ENCODE measurements around the gene QSER1. TPM values are rescaled to one million over a fixed set of nuclear protein-coding genes. Genes with fewer than 3 reads are reported as not detected.

The QSER1 gene
- total and polyA plus RNA-seq, 10 of the 15 experiments (the other 5 are each of a cell fraction or from before 2014, with no cell fraction given) = 2.1 to 15.0 (median 9.4) TPM

DNA sequence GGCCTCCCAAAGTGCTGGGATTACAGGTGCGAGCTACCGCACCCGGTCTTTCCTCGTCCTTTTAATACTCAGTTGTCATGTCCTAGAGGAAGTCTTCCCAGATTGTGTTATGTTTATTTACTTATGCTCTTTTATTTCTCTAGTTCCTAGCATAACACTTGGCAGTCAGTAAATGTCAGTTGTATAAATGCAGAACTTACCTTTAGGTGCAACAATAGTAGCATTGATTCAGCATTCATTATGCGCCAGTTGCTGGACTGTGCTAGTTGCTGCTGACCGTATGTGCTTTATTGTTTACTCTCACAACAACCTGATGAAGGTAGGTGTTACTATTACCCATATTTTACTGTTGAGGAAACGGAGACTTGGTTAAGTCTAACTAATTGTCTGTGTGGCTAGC is 20.8 kb downstream of the QSER1 start:
- CTCF ChIA-PET = interaction anchor here (1.4 to 2.0 kb wide), 2 partner anchors 8 to 104 kb away, joined by 5 to 8 read pairs; no protein-coding TSS in a partner anchor
- no peak for TF ChIP-seq E4F1 (IDR thresholded peaks at IDR 0.05; ENCODE audit: borderline replicate concordance, partially characterized antibody)
- no peak for TF ChIP-seq DPF2 (IDR thresholded peaks at IDR 0.05)
- TF ChIP-seq, protein P1, sequence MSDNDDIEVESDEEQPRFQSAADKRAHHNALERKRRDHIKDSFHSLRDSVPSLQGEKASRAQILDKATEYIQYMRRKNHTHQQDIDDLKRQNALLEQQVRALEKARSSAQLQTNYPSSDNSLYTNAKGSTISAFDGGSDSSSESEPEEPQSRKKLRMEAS (IDR thresholded peaks at IDR 0.05; ENCODE audit: low read depth, low read length) = no peak
- TF ChIP-seq SUPT20H (IDR thresholded peaks at IDR 0.05; ENCODE audit: borderline replicate concordance, control insufficient read depth, low read depth, low read length) = no peak
- no peak for TF ChIP-seq HDAC6 (IDR thresholded peaks at IDR 0.05; ENCODE audit: unreplicated experiment)
- TF ChIP-seq SRF (IDR thresholded peaks at IDR 0.05; ENCODE audit: low read depth in 2 of 2, low read length in 2 of 2) = no peak
- TF ChIP-seq IRF5 (IDR thresholded peaks at IDR 0.05; ENCODE audit: borderline replicate concordance) = no peak
- no peak for TF ChIP-seq SIX5 (IDR thresholded peaks at IDR 0.05; ENCODE audit: low read depth, low read length, severe bottlenecking)
- TF ChIP-seq CREB1 (IDR thresholded peaks at IDR 0.05; ENCODE audit: low read depth) = no peak
- TF ChIP-seq JUND (IDR thresholded peaks at IDR 0.05; ENCODE audit: low read depth, low read length) = no peak
- TF ChIP-seq HDGF (IDR thresholded peaks at IDR 0.05) = no peak
- TF ChIP-seq STAT1 (conservative IDR thresholded peaks at IDR 0.05) = no peak
- no peak for TF ChIP-seq HCFC1 (IDR thresholded peaks at IDR 0.05; ENCODE audit: low read length)
- no peak for TF ChIP-seq SREBF2 (IDR thresholded peaks at IDR 0.05; ENCODE audit: low read length)
- RAD21 ChIA-PET (ENCODE audit: unreplicated experiment) = no interaction called here

More for the DNA sequence above, 20.8 kb downstream of the QSER1 start:
- no peak overlapping the region for H3K9ac ChIP-seq (ENCODE audit: control insufficient read depth, insufficient read depth, low read length)
- no peak overlapping the region for H3K27ac ChIP-seq (ENCODE audit: control insufficient read depth, insufficient read depth)
- no peaks in the 10 kb centered on the region for H4K20me1 ChIP-seq (ENCODE audit: control insufficient read depth, insufficient read depth)
- H3K79me2 ChIP-seq (ENCODE audit: control insufficient read depth, insufficient read depth, low read length) = peaks cover 25% of the 10 kb centered on the region
- ChIA-PET POLR2A (interaction anchor here (1.5 kb wide), 1 partner anchor 16 kb away, joined by 3 read pairs; no protein-coding TSS in a partner anchor), SMC1A (ENCODE audit: uncharacterized antibody, unreplicated experiment) (interaction anchor here (1.3 kb wide), 1 partner anchor 9 kb away, joined by 3 read pairs; no protein-coding TSS in a partner anchor)
- H3K9me3 ChIP-seq (replicated peaks; ENCODE audit: control insufficient read depth, insufficient read depth, low read length) = peaks cover 2% of the 10 kb centered on the region; the same call in 1 of the 3 replicates
- intact Hi-C loops (cut with micrococcal nuclease; ENCODE audit: unreplicated experiment) = no loop called here
- H2AFZ ChIP-seq (ENCODE audit: control insufficient read depth, low read depth, low read length) = no peak overlapping the region
- no TSS peak for BruUV-seq (replicated peaks)
- WGBS (ENCODE audit: insufficient coverage, insufficient replicate concordance, low lambda C conversion rate, missing lambda C conversion rate) = over 99% methylated on average over 7 of the region's 7 CpGs
- H3K4me2 ChIP-seq (ENCODE audit: control insufficient read depth, insufficient read depth) = no peak overlapping the region
- H3K4me3 ChIP-seq = no peak overlapping the region
- H3K27me3 ChIP-seq (replicated peaks in 1 of 2; ENCODE audit: control insufficient read depth in 2 of 2, insufficient read depth in 2 of 2, low read length in 1 of 2) = no peaks in the 10 kb centered on the region
- H3K4me1 ChIP-seq (ENCODE audit: control insufficient read depth, insufficient read depth, low read length) = no peaks in the 10 kb centered on the region
- no peak for ATAC-seq
- no peak for FAIRE-seq
- in situ Hi-C loops (cut with MboI) = no loop called here
- DNase-seq (ENCODE audit: low read depth, low spot score) = no peak
- no peaks in the 10 kb centered on the region; a peak in 1 of 4 replicates for H3K36me3 ChIP-seq (ENCODE audit: control insufficient read depth in 2 of 2, insufficient read depth in 2 of 2, low read length in 1 of 2)

Data from GM12878 (cell line).